Right forelimb (tissue), 1 donor: ENCODE measurements around the gene PYGL.

Experiments
- DNase-seq: peaks from one replicate; pipeline ENCODE4 v3.0.0-alpha.2; 2018

The PYGL gene

DNA sequence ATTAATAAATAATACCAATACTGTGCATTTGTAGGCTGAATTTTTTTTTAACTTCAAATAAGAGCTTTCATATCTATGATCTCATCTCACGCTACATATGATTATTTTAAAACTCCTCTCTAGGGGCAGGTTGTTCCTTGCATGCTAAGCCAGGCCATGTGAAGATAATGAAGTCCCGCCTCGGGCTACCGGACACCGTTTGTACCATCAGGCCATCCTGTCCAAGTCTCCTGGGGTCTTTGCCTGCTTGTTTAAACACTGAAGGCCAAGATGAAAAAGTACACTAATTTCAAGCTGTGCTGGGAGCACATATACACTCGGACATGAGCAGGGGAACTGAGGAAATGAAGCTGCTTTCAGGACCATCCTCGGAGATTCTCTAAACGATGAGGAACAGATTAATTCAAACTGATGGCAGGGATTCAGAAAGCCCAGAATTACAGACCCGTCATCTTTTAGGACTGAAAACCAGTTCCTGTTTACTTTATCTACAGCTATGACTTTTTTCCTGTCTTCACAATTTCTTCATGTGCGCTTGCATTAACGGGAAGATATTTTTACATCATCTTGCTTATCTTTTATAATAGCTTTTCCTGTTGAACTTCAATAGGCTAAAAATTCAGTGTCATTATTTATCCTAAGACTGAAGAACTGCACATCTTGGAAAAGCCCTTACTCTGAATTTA is 78.7 kb downstream of the PYGL start:
- no peak for DNase-seq

DNA sequence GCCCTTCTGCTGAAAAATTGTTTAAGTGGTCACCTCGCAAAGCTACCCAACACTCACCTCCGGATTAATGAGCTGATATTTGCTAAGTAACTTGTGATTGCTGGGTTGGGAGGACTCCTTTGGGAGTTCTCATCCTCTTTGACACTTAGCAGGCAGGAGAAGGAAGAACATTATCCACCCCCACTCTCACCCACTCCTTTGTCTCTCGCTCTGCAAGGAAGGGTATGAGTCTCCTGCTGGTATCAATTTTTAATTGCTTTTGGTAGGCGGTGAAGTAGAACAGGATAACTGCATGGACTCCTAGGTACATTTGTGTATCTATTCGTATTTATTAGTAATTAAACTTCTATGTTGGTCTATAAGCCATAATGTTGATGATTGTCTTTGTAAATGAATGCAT is 79.3 kb downstream of the PYGL start:
- DNase-seq, result no peak

DNA sequence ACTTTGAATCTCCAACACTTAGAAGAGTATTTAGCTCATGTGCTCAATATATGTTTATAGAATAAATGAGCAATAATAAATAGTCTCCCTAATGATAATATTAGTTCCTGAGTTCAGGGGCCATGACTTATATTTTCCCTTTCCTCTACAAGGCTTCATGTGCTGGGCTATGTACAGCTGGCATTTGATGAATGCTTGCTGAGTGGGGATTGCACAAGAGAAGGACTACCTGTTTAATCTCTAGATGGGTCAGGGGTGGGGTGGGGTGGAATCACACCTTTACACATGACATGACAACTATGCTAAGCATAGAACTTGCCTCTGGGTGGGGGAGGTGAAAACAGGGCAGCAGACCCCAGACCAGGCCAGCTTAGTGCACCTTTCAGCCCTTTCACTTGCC is 80.0 kb downstream of the PYGL start:
- DNase-seq, result no peak

DNA sequence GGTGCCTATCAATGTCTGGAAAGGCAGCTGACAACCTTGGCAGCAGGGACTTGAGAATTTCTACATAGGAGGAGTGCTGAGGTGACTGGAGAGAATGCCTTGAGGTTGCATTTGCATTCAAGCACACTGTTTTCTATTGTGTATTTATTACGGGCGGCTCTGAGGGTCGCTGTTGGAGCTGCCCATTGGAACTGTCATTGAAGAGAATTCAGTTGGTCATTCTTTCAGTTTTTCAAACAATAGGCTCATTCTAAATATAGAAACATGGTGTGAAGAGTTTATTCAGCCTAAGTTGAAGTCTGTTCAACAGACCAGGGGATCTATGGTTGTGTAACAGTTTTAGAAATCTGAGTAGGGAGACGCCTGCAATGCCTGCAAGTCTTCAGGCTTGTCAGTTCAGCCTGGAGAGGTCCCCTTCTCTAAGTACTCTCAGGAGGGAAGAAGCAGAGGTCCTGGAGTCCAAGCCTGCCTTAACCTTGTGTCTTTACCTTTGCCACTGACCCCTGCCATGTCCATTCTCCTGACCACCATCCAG is 82.2 kb downstream of the PYGL start:
- no peak for DNase-seq

DNA sequence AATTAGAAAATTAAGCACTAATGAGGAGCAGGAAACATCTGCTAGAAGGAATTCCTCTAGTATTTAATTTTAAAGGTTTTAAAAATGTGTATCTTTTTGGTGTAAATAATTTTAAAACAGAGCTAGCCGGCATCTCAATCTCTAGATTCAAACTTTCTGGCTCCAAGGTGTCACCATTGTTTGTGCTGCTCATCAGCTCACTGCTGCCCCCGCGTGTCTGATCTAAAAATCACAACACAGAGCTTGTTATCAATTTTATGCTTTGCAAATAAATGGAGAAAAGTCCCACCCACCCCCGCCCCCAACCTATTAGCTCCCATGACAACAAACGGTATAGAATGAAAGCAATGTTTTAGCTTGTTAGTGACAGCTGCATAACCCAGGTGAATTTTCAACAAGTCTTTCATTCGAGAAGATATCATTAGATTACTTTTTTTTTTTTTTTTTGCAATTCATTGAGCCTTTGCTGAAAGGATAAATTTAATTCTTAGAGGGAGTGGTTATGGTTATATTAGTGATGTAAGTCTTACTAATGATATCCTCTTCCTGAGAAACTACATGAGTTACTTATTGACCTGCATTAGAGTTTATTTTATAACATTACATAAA is 83.7 kb downstream of the PYGL start:
- DNase-seq, result peak; percentile 90

DNA sequence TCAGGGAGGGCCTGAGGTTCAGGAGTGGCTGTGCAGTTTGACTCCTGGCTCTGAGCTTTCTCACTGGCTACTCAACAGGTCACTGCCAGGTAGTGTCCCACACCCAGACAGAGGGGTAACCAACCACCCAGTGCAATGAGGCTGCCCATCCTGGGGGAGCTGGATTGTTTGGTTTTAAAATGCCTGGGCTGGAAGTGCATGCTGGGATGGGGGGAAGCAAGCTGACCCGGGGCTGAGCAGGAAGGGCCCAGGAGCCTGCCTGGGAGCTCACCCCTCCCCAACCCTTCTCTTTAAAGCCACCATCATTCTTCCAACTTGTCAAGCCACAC is 85.0 kb downstream of the PYGL start:
- DNase-seq, result no peak

DNA sequence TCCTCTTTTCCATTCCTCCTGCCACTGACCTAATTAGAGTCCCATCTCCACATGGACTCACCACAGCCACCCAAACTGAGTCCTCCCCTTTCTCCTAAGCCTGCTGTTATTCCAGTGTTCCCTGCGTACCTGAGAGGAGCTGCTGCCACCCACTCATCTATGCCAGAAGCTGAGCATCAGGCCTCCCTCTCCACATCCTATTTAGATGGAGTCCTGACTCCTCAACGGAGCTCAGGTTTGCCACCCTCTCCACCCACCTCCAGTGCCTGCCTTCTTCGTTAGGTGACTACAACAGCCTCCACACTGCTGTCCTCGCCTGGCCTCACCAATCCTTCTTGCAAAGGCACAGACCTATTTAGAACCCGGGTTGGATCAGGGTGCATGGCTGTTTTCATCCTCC is 87.6 kb downstream of the PYGL start:
- DNase-seq, result no peak

DNA sequence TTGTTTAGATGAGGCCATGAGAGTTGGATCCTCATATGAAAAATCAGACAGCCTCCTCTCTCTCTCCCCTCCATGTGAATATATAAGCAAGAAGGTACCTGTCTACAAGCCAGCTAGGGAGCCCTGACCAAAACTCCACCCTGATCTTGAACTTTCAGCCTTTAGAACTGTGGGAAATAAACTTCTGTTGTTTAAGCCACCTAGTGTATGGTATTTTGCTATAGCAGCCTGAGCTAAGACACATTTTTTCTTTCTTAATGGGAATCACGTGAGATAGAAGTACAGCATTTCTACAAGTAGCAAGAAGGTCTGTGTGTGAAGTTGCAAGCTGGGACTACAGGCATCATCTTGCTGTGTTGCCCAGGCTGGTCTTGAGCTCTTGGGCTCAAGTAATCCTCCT is 88.7 kb downstream of the PYGL start:
- DNase-seq, result no peak
